Neural cell (in vitro differentiated cells): ENCODE results near the gene ZNF428. TPM values are rescaled to one million over a fixed set of nuclear protein-coding genes. Genes with fewer than 3 reads are reported as not detected.

ENCODE experiments used
- H2AFZ ChIP-seq: fragments of 200-600, 300-800 bp; sonication (generic), shearing (Covaris generic); 2 replicates; pipeline ENCODE4 v1.6.0; 2014; ENCODE audit warnings: low read depth, mild to moderate bottlenecking, antibody characterized with exemption, low read length, moderate library complexity
- H3F3A ChIP-seq: fragments of 200-600 bp; shearing (Covaris generic); 2 replicates; pipeline ENCODE4 v1.6.1; 2016; ENCODE audit warnings: mild to moderate bottlenecking, moderate library complexity, mixed read lengths, antibody characterized with exemption, low read length; ENCODE audit not compliant: insufficient read depth, poor library complexity, severe bottlenecking
- H3K27ac ChIP-seq: fragments of 200-600, 300-800 bp; sonication (generic), shearing (Covaris generic); 2 replicates; pipeline ENCODE4 v1.5.1; 2014; ENCODE audit warnings: mild to moderate bottlenecking, low read length, moderate library complexity
- H3K27me3 ChIP-seq: fragments of 300-800, 200-600 bp; sonication (generic), shearing (Covaris generic); 2 replicates; pipeline ENCODE4 v1.6.0; 2014; ENCODE audit warnings: mild to moderate bottlenecking, low read depth, low read length, moderate library complexity; ENCODE audit not compliant: insufficient read depth
- H3K36me3 ChIP-seq: fragments of 300-800, 200-600 bp; sonication (generic), shearing (Covaris generic); 2 replicates; pipeline ENCODE4 v1.5.1; 2014; ENCODE audit warnings: mild to moderate bottlenecking, antibody characterized with exemption, low read length, moderate library complexity; ENCODE audit not compliant: insufficient read depth
- H3K4me2 ChIP-seq: fragments of 300-800, 200-600 bp; sonication (generic), shearing (Covaris generic); 2 replicates; pipeline ENCODE4 v1.6.0; 2014; ENCODE audit warnings: mild to moderate bottlenecking, low read length
- H3K4me3 ChIP-seq: fragments of 300-800, 200-600 bp; sonication (generic), shearing (Covaris generic); 2 replicates; pipeline ENCODE4 v1.5.1; 2014; ENCODE audit warnings: mild to moderate bottlenecking, low read length, moderate library complexity
- H3K79me2 ChIP-seq: fragments of 200-600 bp; shearing (Covaris generic); replicated peaks from 2 replicates; pipeline ENCODE4 v1.6.0; 2014; ENCODE audit warnings: mild to moderate bottlenecking, low read length, moderate library complexity; ENCODE audit not compliant: insufficient read depth
- H3K9ac ChIP-seq: fragments of 300-800, 200-600 bp; sonication (generic), shearing (Covaris generic); 2 replicates; pipeline ENCODE4 v1.6.1; 2016; ENCODE audit warnings: mild to moderate bottlenecking, low read length, mixed read lengths
- H3K9me2 ChIP-seq: fragments of 200-600 bp; shearing (Covaris generic); 2 replicates; pipeline ENCODE4 v1.6.1; 2016; ENCODE audit warnings: mild to moderate bottlenecking, low read length, mixed read lengths; ENCODE audit not compliant: insufficient read depth
- H3K9me3 ChIP-seq: fragments of 200-600, 300-800 bp; sonication (generic), shearing (Covaris generic); 2 replicates; pipeline ENCODE4 v1.6.1; 2016; ENCODE audit warnings: mild to moderate bottlenecking, mixed run types, low read length, moderate library complexity, mixed read lengths
- H4K20me1 ChIP-seq: fragments of 200-600 bp; shearing (Covaris generic); 2 replicates; pipeline ENCODE4 v1.6.1; 2016; ENCODE audit warnings: mild to moderate bottlenecking, mixed run types; ENCODE audit not compliant: insufficient read depth
- EP300 ChIP-seq: fragments of 450-650 bp; conservative IDR thresholded peaks from 2 replicates; pipeline ENCODE4 v1.6.1; 2014; ENCODE audit warnings: antibody characterized with exemption, mild to moderate bottlenecking, moderate library complexity; ENCODE audit not compliant: poor library complexity, severe bottlenecking
- EZH2 ChIP-seq: fragments of 200-600, 300-800 bp; shearing (Covaris generic), sonication (generic); IDR thresholded peaks from 2 replicates; pipeline ENCODE4 v1.6.1; 2014; ENCODE audit warnings: antibody characterized with exemption, low read length, borderline replicate concordance, mild to moderate bottlenecking; ENCODE audit not compliant: insufficient read depth, poor library complexity, severe bottlenecking
- MXI1 ChIP-seq: fragments of 450-650 bp; conservative IDR thresholded peaks from 2 replicates; pipeline ENCODE4 v1.6.1; 2014; ENCODE audit warnings: antibody characterized with exemption, mild to moderate bottlenecking; ENCODE audit not compliant: poor library complexity, severe bottlenecking
- POLR2AphosphoS5 ChIP-seq: IDR thresholded peaks from 2 replicates; pipeline ENCODE4 v1.6.1; 2012
- RAD21 ChIP-seq: fragments of 450-650 bp; conservative IDR thresholded peaks from 2 replicates; pipeline ENCODE4 v1.6.1; 2014; ENCODE audit warnings: antibody characterized with exemption, mild to moderate bottlenecking, moderate library complexity
- SMC3 ChIP-seq: fragments of 450-650 bp; conservative IDR thresholded peaks from 2 replicates; pipeline ENCODE4 v1.6.1; 2014; ENCODE audit warnings: antibody characterized with exemption, mild to moderate bottlenecking, moderate library complexity; ENCODE audit not compliant: poor library complexity
- TAF1 ChIP-seq: IDR thresholded peaks from 2 replicates; pipeline ENCODE4 v1.6.1; 2012; ENCODE audit warnings: low read depth
- polyA plus RNA-seq: library from polyadenylated mRNA; depleted of rRNA; stranded (reverse); fragments of >200 nt; gene quantifications from 2 replicates; pipeline ENCODE4 v1.2.3, GENCODE V29; 2014
- TF ChIP-seq, protein P1 (sequence below): IDR thresholded peaks from 2 replicates; pipeline ENCODE4 v1.6.1; 2012; ENCODE audit warnings: borderline replicate concordance
- TF ChIP-seq, protein P2 (sequence below): fragments of 450-650 bp; IDR thresholded peaks from 2 replicates; pipeline ENCODE4 v1.5.1; 2014; ENCODE audit warnings: antibody characterized with exemption, mild to moderate bottlenecking, moderate library complexity; ENCODE audit not compliant: poor library complexity, severe bottlenecking

The ZNF428 gene
- polyA plus RNA-seq, 1 donor from 2014 or later, result 1,008 TPM

DNA sequence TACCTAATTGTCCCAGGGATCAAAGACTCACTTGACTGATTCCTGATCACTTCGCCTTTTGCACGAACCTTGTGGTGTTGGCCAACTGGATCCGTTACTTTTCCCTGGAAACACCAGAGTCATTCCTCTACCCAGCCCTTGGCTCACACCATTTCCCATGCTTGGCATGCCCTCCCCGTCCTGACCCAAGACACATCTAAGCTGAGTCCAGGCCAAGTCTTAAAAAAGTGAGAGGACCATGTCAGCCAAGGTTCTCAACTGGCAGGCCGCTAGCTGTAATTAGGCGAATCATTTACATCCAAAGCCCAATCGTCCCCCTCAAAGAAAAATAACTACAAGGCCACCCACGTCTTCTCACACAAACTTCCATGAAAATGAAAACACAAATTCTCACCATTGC is 39.1 kb upstream of the ZNF428 start:
- H4K20me1 ChIP-seq, result no peaks in the 10 kb centered on the region

DNA sequence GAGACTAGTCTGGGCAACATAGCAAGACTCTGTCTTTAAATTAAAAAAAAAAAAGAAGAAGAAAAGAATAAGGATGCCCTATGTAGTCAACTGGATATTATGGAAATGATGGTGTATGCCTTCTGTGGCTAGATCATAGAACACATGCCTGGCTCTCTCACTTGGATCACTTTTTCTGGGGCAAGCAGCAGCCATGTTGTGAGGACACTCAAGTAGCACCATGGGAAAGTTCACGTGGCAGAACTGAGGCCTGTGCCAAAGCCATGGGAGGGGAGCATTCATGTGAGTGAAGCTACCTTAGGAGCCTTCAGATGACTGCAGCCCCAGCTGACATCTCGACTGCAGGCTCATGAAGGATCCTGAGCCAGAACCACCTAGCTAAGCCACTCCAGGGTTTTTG is 38.6 kb upstream of the ZNF428 start:
- Histone ChIP-seq H3K36me3 (no peaks in the 10 kb centered on the region), H2AFZ (no peak overlapping the region), H4K20me1 (no peaks in the 10 kb centered on the region), H3K9me3 (no peaks in the 10 kb centered on the region), H3K4me3 (no peak overlapping the region), H3K9me2 (no peaks in the 10 kb centered on the region), H3K27me3 (no peaks in the 10 kb centered on the region), H3K79me2 (no peaks in the 10 kb centered on the region), H3K4me2 (no peak overlapping the region), H3F3A (no peaks in the 10 kb centered on the region), H3K9ac (no peak overlapping the region), H3K27ac (no peak overlapping the region)
- TF ChIP-seq, protein P1, sequence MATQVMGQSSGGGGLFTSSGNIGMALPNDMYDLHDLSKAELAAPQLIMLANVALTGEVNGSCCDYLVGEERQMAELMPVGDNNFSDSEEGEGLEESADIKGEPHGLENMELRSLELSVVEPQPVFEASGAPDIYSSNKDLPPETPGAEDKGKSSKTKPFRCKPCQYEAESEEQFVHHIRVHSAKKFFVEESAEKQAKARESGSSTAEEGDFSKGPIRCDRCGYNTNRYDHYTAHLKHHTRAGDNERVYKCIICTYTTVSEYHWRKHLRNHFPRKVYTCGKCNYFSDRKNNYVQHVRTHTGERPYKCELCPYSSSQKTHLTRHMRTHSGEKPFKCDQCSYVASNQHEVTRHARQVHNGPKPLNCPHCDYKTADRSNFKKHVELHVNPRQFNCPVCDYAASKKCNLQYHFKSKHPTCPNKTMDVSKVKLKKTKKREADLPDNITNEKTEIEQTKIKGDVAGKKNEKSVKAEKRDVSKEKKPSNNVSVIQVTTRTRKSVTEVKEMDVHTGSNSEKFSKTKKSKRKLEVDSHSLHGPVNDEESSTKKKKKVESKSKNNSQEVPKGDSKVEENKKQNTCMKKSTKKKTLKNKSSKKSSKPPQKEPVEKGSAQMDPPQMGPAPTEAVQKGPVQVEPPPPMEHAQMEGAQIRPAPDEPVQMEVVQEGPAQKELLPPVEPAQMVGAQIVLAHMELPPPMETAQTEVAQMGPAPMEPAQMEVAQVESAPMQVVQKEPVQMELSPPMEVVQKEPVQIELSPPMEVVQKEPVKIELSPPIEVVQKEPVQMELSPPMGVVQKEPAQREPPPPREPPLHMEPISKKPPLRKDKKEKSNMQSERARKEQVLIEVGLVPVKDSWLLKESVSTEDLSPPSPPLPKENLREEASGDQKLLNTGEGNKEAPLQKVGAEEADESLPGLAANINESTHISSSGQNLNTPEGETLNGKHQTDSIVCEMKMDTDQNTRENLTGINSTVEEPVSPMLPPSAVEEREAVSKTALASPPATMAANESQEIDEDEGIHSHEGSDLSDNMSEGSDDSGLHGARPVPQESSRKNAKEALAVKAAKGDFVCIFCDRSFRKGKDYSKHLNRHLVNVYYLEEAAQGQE, result no peak
- TF ChIP-seq POLR2AphosphoS5, result no peak
- no peak for TF ChIP-seq SMC3
- no peak for TF ChIP-seq TAF1
- TF ChIP-seq RAD21, result no peak
- TF ChIP-seq, protein P2, sequence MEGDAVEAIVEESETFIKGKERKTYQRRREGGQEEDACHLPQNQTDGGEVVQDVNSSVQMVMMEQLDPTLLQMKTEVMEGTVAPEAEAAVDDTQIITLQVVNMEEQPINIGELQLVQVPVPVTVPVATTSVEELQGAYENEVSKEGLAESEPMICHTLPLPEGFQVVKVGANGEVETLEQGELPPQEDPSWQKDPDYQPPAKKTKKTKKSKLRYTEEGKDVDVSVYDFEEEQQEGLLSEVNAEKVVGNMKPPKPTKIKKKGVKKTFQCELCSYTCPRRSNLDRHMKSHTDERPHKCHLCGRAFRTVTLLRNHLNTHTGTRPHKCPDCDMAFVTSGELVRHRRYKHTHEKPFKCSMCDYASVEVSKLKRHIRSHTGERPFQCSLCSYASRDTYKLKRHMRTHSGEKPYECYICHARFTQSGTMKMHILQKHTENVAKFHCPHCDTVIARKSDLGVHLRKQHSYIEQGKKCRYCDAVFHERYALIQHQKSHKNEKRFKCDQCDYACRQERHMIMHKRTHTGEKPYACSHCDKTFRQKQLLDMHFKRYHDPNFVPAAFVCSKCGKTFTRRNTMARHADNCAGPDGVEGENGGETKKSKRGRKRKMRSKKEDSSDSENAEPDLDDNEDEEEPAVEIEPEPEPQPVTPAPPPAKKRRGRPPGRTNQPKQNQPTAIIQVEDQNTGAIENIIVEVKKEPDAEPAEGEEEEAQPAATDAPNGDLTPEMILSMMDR, result no peak
- no peak for TF ChIP-seq EP300
- TF ChIP-seq EZH2, result no peak
- no peak for TF ChIP-seq MXI1

More for the DNA sequence above, 39.1 kb upstream of the ZNF428 start:
- Histone ChIP-seq H3K79me2 (no peaks in the 10 kb centered on the region), H3K4me2 (no peak overlapping the region), H3K9ac (no peak overlapping the region), H3K27me3 (no peaks in the 10 kb centered on the region), H3K4me3 (no peak overlapping the region), H3K36me3 (no peaks in the 10 kb centered on the region), H3K9me2 (no peaks in the 10 kb centered on the region), H3K9me3 (no peaks in the 10 kb centered on the region), H2AFZ (no peak overlapping the region), H3F3A (no peaks in the 10 kb centered on the region), H3K27ac (no peak overlapping the region)
- TF ChIP-seq RAD21, result no peak
- TF ChIP-seq SMC3, result no peak
- TF ChIP-seq, protein P1, result no peak
- TF ChIP-seq, protein P2, result no peak
- no peak for TF ChIP-seq MXI1
- TF ChIP-seq EP300, result no peak
- no peak for TF ChIP-seq POLR2AphosphoS5
